GM23338 (cell line): Measurements from ENCODE around the gene IL36B.

Experiments
- CTCF ChIP-seq, 2 experiments: fragments of 200-600 bp in 1 of 2; sonication (generic) in 1 of 2; conservative IDR thresholded peaks; 2 replicates each; pipeline versions ENCODE4 v1.5.1 to v1.6.1; 2016 to 2017; ENCODE audit warnings: antibody characterized with exemption in 2 of 2, low read depth in 2 of 2, mild to moderate bottlenecking in 2 of 2, moderate library complexity in 1 of 2
- EZH2 ChIP-seq: fragments of 200-600 bp; sonication (generic); IDR thresholded peaks from one replicate; pipeline ENCODE4 v1.8.0; 2017; ENCODE audit warnings: antibody characterized with exemption, mild to moderate bottlenecking, low read depth; ENCODE audit not compliant: unreplicated experiment
- ZNF331 ChIP-seq: fragments of 250-450 bp; sonication (Bioruptor Pico); IDR thresholded peaks from 2 replicates; pipeline ENCODE4 v1.5.0; 2020; ENCODE audit warnings: low read depth, mild to moderate bottlenecking, moderate library complexity
- TF ChIP-seq, protein P1 (sequence below): IDR thresholded peaks from one replicate; pipeline ENCODE4 v1.6.1; 2018; ENCODE audit warnings: antibody characterized with exemption; ENCODE audit not compliant: unreplicated experiment

DNA sequence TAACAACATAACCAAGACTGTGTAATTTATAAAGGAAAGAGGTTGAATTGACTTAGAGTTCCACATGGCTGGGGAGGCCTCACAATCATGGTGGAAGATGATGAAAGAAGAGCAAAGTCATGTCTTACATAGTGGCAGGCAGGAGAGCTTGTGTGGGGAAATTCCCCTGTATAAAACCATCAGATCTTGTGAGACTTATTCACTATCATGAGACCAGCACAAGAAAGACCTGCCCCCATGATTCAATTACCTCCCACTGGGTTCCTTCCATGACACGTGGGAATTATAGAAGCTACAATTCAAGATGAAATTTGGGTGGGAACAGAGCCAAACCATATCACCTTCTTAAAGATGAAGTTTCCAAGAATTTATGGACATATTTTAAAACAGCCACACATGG lies 3.9 kb upstream of the IL36B start:
- TF ChIP-seq CTCF (conservative IDR thresholded peaks at IDR 0.05; ENCODE audit: low read depth in 2 of 2) (no peak), ZNF331 (CRISPR knock-in tag) (no peak), EZH2 (no peak)
- TF ChIP-seq, protein P1, sequence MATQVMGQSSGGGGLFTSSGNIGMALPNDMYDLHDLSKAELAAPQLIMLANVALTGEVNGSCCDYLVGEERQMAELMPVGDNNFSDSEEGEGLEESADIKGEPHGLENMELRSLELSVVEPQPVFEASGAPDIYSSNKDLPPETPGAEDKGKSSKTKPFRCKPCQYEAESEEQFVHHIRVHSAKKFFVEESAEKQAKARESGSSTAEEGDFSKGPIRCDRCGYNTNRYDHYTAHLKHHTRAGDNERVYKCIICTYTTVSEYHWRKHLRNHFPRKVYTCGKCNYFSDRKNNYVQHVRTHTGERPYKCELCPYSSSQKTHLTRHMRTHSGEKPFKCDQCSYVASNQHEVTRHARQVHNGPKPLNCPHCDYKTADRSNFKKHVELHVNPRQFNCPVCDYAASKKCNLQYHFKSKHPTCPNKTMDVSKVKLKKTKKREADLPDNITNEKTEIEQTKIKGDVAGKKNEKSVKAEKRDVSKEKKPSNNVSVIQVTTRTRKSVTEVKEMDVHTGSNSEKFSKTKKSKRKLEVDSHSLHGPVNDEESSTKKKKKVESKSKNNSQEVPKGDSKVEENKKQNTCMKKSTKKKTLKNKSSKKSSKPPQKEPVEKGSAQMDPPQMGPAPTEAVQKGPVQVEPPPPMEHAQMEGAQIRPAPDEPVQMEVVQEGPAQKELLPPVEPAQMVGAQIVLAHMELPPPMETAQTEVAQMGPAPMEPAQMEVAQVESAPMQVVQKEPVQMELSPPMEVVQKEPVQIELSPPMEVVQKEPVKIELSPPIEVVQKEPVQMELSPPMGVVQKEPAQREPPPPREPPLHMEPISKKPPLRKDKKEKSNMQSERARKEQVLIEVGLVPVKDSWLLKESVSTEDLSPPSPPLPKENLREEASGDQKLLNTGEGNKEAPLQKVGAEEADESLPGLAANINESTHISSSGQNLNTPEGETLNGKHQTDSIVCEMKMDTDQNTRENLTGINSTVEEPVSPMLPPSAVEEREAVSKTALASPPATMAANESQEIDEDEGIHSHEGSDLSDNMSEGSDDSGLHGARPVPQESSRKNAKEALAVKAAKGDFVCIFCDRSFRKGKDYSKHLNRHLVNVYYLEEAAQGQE, result no peak
